Activated CD4-positive, alpha-beta T cell treated with anti-CD3 and anti-CD28 coated beads, Interleukin-2, amount 10 ng/mL, durations not matched to agents 7 days and 5 days (primary cell): ENCODE results near the gene DEFB112. TPM values are rescaled to one million over a fixed set of nuclear protein-coding genes. Genes with fewer than 3 reads are reported as not detected.

Source experiments
- CTCF ChIA-PET: fragments of 350-600 bp; sonication (Branson Sonifier 250); formaldehyde crosslinking; loops from one replicate; lab custom pipeline; 2021; ENCODE audit warnings: antibody characterized with exemption; lab: Charles Lee
- POLR2A ChIA-PET: fragments of 350-600 bp; sonication (Branson Sonifier 250); formaldehyde crosslinking; loops from one replicate; lab custom pipeline; 2021; ENCODE audit warnings: antibody characterized with exemption; lab: Charles Lee
- DNase-seq: peaks from one replicate; pipeline ENCODE4 v3.0.0-alpha.2; 2020
- H3K27ac Mint-ChIP-seq: one replicate; pipeline ENCODE4 v1.8.0; 2021; ENCODE audit warnings: mild to moderate bottlenecking, moderate library complexity, mixed read lengths
- H3K27me3 Mint-ChIP-seq: one replicate; pipeline ENCODE4 v1.8.0; 2021; ENCODE audit warnings: mixed read lengths
- H3K36me3 Mint-ChIP-seq: one replicate; pipeline ENCODE4 v1.8.0; 2021; ENCODE audit warnings: low read depth, mixed read lengths
- H3K4me1 Mint-ChIP-seq: one replicate; pipeline ENCODE4 v1.8.0; 2021; ENCODE audit warnings: mixed read lengths
- H3K4me3 Mint-ChIP-seq: one replicate; pipeline ENCODE4 v1.8.0; 2021; ENCODE audit warnings: mild to moderate bottlenecking, moderate library complexity, mixed read lengths
- H3K9me3 Mint-ChIP-seq: one replicate; pipeline ENCODE4 v1.8.0; 2021; ENCODE audit warnings: mixed read lengths
- total RNA-seq, 2 experiments: library from RNA; stranded (reverse); gene quantifications; one replicate each; pipeline ENCODE4 v1.2.3, GENCODE V29; 2021

Gene DEFB112, protein sequence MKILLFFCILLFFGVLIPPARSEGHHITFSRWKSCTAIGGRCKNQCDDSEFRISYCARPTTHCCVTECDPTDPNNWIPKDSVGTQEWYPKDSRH
- not detected for total RNA-seq

DNA sequence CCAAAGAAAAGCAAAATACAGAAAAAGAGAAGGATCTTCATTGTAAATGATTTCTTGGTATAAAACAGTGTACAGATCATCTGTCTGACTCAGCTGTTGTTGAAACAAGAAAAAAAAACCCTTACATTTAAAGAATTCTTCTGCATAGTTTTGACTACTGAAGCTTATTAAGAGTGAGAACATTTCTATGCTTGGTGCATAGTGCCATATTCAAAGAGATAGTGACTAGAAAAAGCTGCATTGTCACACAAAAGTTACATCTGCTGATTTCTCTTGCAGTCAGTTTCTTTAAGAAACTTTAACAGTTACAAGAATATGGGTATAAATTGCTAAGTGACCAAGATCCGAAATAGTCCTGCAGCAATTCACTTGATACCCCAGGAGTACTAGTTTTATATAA lies at the start of gene DEFB112:
TSS of gene DEFB112 (minus strand) at position 101 of the 400 bp plus-strand sequence. CDS start at position 41, 60 bp downstream.
- H3K4me1 Mint-ChIP-seq: no peaks in the 10 kb centered on the region
- POLR2A ChIA-PET: no interaction called here
- H3K27ac Mint-ChIP-seq: no peak within 1 kb of the TSS
- CTCF ChIA-PET: no interaction called here
- no peak within 1 kb of the TSS for H3K4me3 Mint-ChIP-seq
- DNase-seq: no peak
- no peaks in the 10 kb centered on the region for H3K36me3 Mint-ChIP-seq
- H3K27me3 Mint-ChIP-seq: no peaks in the 10 kb centered on the region
- no peaks in the 10 kb centered on the region for H3K9me3 Mint-ChIP-seq

DNA sequence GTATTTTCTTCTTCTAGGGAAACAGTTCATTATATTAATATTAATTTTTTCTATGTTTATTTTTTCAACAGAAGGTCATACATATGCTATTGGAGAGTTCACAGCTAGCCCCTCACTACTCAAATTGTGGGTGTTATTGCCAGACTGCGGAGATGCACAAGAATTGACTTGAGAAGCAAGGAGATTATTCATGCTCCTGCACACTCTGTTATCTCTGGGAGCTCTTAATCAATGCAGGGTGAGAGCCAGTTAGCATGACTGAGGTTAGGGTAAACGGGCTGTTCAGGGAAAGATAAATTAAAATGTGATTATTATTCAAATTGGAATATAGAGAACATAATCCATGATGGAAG lies 48.9 kb upstream of the DEFB112 start:
- ChIA-PET POLR2A (no interaction called here), CTCF (no interaction called here)
- no peaks in the 10 kb centered on the region for H3K36me3 Mint-ChIP-seq

DNA sequence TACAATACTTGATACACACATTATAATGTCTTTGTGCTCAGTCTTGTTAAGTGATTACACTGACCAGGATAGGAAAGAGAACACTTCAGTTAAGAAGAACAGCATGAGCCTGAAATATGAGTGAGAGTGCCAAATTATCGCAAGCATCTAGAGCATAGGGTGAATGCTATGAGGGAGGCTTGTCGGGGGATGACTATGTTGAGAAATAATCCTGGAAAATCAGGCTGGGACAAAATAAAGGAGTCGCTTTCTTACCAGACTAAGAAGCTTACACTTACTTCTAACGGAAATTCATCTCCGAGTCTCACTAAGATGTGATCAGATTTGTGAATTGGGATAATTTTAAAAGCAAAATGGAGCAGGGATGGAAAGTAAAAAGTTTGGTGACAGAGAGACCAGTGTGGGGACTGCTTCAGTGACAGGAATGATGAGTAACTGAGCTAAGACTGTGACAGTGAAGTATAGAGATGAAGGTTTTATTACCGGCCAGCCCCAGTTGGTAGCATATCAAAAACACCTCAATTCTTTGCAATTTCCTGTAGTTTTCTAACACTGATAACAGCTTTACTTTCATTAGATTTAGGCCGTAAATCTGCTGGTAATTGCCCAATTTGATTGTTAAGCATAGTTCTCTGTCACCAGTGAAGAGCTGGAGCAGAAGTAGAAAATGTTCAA lies 48.4 kb upstream of the DEFB112 start:
- no peaks in the 10 kb centered on the region for H3K9me3 Mint-ChIP-seq
- DNase-seq: no peak
- H3K27me3 Mint-ChIP-seq: no peaks in the 10 kb centered on the region
- no peaks in the 10 kb centered on the region for H3K36me3 Mint-ChIP-seq
- no peaks in the 10 kb centered on the region for H3K4me1 Mint-ChIP-seq
- H3K4me3 Mint-ChIP-seq: no peak overlapping the region
- ChIA-PET CTCF (no interaction called here), POLR2A (no interaction called here)
- H3K27ac Mint-ChIP-seq: no peak overlapping the region

More for the DNA sequence above, 48.9 kb upstream of the DEFB112 start:
- no peak overlapping the region for H3K4me3 Mint-ChIP-seq
- H3K27ac Mint-ChIP-seq: no peak overlapping the region
- DNase-seq: no peak
- H3K27me3 Mint-ChIP-seq: no peaks in the 10 kb centered on the region
- no peaks in the 10 kb centered on the region for H3K9me3 Mint-ChIP-seq
- H3K4me1 Mint-ChIP-seq: no peaks in the 10 kb centered on the region

DNA sequence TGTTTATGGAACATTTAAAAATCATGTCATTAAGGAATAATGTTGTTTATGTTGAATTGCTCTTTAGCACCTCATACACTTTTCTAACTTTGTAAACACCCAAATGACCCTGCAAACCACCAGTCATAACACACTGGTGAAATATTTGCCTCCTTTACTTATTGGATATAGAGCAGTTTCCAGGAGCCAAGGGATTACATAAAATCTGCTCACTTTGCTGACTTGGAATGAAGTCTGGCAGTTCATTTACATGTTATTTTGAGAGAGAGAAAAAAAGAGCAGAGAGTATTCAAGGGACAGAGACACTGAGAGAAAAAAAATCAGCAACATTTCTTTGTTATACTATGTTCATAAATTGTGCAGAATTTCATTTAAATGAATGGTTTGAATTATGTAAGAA lies 46.6 kb upstream of the DEFB112 start:
- H3K27ac Mint-ChIP-seq: no peak overlapping the region
- ChIA-PET POLR2A (no interaction called here), CTCF (no interaction called here)
- H3K4me3 Mint-ChIP-seq: no peak overlapping the region
- H3K36me3 Mint-ChIP-seq: no peaks in the 10 kb centered on the region
- no peaks in the 10 kb centered on the region for H3K27me3 Mint-ChIP-seq
- no peaks in the 10 kb centered on the region for H3K4me1 Mint-ChIP-seq
- no peaks in the 10 kb centered on the region for H3K9me3 Mint-ChIP-seq
- DNase-seq: no peak

DNA sequence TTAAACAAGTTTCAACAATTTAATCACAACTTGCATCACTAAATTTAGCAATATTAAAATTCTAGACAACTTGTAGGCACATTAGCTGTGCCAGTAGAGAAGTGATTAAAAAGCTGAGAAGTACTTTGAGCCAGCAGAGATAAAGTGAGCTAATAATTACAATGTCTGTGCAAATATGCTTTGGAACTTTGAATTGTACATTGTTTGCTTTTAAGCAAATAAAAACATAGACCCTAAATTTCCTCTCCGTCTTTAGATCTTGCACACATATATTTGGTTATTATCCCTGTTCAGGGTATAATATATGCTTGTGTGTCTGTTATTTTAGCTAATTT lies 44.2 kb upstream of the DEFB112 start:
- H3K36me3 Mint-ChIP-seq: no peaks in the 10 kb centered on the region
- no peaks in the 10 kb centered on the region for H3K27me3 Mint-ChIP-seq
- no peaks in the 10 kb centered on the region for H3K4me1 Mint-ChIP-seq
- no peak for DNase-seq
- H3K4me3 Mint-ChIP-seq: no peak overlapping the region
- CTCF ChIA-PET: no interaction called here
- POLR2A ChIA-PET: no interaction called here
- H3K9me3 Mint-ChIP-seq: no peaks in the 10 kb centered on the region
- no peak overlapping the region for H3K27ac Mint-ChIP-seq

DNA sequence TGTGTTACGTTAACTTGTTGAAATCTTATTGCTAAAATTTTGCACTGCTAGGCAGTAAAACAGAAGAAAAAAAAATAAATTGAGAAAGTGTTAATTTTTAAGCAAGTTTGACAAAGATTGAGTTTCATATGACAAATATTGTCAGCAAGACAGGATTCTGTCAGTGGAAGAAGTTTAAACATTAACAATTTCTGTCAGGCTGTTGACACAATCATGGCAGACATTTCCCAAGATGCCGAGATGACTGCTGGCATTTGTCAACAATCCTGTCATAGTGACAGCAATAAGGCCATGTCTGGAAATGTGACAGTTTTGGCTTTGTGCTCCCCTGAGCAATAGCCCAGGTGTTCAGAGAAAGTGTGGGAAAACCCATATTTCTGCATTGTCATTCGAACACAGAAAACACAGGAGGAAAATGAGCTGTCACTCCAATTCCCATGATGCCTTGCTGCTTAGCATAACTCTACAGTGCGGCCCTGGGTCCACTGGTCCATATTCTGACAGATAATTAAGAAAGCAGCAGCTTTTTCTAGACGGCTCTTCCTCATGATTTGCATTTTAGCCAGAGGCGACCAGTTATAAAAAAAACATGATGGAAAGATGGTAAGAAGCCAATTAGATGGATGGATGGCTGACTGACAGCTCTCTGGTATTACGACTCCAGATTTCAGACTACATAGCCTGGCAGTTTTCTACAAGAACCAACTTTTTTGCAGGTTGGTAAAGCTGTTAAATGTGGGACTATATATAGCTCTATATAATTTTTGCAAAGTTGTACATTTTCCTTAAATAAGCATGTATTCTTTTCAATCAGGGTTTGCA lies 43.6 kb upstream of the DEFB112 start:
- POLR2A ChIA-PET: no interaction called here
- no peak for DNase-seq
- H3K9me3 Mint-ChIP-seq: no peaks in the 10 kb centered on the region
- H3K27me3 Mint-ChIP-seq: no peaks in the 10 kb centered on the region
- no peak overlapping the region for H3K4me3 Mint-ChIP-seq
- H3K4me1 Mint-ChIP-seq: no peaks in the 10 kb centered on the region
- CTCF ChIA-PET: no interaction called here
- no peaks in the 10 kb centered on the region for H3K36me3 Mint-ChIP-seq
- H3K27ac Mint-ChIP-seq: no peak overlapping the region

DNA sequence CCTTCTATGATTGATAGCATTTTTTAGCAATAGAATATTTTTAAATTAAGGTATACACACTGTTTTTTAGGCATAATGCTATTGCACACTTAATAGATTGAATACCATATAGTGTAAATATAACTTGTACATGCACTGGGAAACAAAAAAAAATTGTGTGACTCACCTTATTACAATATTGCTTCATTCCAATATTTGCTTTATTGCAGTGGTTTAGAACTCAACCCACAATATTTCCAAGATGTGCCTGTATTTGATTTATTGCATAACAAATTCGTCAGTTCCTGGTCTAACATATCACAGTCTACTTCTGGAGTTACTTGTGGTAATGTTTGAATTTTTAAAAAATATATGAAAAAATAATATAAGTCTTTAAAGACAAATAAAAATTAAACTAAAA lies 41.9 kb upstream of the DEFB112 start:
- DNase-seq: no peak
- no peaks in the 10 kb centered on the region for H3K4me1 Mint-ChIP-seq
- no peaks in the 10 kb centered on the region for H3K9me3 Mint-ChIP-seq
- H3K27ac Mint-ChIP-seq: no peak overlapping the region
- ChIA-PET POLR2A (no interaction called here), CTCF (no interaction called here)
- no peaks in the 10 kb centered on the region for H3K36me3 Mint-ChIP-seq
- H3K4me3 Mint-ChIP-seq: no peak overlapping the region
- H3K27me3 Mint-ChIP-seq: no peaks in the 10 kb centered on the region

DNA sequence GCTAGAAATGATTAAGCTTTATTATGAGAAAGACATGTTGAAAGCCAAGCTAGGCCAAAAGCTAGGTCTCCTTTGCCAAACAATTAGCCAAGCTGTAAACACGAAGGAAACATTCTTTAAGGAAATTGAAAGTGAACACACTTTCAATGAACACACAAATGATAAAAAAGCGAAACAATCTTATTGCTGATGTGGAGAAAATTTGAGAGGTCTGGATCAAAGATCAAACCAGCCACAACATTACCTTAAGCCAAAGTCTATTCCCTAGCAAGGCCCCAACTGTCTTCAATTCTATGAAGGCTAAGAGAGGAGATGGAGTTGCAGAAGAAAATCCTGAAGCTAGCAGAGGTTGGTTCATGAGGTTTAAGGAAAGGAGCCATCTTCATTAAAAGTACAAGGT lies 40.2 kb upstream of the DEFB112 start:
- Mint-ChIP-seq H3K4me3 (no peak overlapping the region), H3K36me3 (no peaks in the 10 kb centered on the region), H3K27me3 (no peaks in the 10 kb centered on the region), H3K27ac (no peak overlapping the region), H3K4me1 (no peaks in the 10 kb centered on the region), H3K9me3 (no peaks in the 10 kb centered on the region)
- CTCF ChIA-PET: interaction anchor here (0.9 kb wide), 1 partner anchor 14 kb away, joined by 3 read pairs; no protein-coding TSS in a partner anchor
- no peak for DNase-seq
- POLR2A ChIA-PET: no interaction called here

DNA sequence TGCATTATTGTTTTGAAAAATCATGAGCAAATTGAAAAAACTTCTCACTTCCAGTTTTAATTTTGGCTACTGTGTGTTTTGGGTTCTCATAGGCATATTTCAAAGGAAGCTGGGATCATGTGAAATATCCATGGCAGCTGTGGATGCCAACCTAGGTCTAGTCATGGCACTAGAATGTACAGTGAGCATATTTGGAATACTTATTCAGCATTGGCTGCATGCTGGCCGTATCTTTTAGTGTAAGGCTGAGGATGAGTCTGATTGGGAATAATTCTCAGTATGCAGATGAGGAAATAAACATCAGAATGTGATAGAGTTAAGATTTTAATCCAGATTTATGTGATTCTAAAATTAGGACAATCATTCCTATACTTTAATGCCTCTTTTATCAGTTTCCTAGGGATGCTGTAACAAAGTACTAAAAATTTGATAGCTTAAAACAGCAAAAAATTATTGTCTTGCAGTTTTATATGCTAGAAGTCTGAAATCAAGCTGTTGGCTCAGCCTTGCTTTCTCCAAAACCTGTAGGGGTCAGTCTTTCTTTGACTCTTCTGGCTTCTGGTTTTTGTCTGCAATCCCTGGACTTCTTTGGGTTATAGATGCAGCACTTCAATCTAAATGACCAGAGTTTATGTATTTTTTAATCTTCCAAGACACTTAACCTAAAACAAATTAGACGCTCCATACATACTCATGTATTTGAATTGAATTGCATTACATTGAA lies 37.7 kb upstream of the DEFB112 start:
- no peaks in the 10 kb centered on the region for H3K9me3 Mint-ChIP-seq
- DNase-seq: no peak
- H3K27me3 Mint-ChIP-seq: no peaks in the 10 kb centered on the region
- H3K4me3 Mint-ChIP-seq: no peak overlapping the region
- ChIA-PET POLR2A (no interaction called here), CTCF (no interaction called here)
- no peaks in the 10 kb centered on the region for H3K36me3 Mint-ChIP-seq
- no peak overlapping the region for H3K27ac Mint-ChIP-seq
- no peaks in the 10 kb centered on the region for H3K4me1 Mint-ChIP-seq

DNA sequence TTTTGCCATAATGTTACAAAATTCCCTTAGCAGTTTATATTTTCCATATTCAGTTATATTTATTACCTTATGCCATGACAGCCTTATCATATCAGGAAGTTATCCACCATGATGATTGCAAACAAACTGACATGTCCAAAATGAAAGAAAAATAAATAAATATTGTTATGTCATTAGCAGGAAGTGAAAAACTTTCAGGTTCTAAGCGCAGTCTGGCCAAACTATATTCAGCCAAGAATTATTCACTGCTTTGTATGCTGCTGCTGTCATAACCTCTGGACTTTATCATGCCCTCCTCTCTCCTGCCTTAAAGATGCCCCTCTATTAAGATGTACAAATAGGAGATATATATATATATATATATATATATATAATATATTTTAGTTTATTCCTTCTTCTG lies 27.7 kb upstream of the DEFB112 start:
- H3K9me3 Mint-ChIP-seq: peaks cover 2% of the 10 kb centered on the region
- no peaks in the 10 kb centered on the region for H3K27me3 Mint-ChIP-seq
- no peak for DNase-seq
- H3K27ac Mint-ChIP-seq: no peak overlapping the region
- H3K4me3 Mint-ChIP-seq: no peak overlapping the region
- H3K36me3 Mint-ChIP-seq: no peaks in the 10 kb centered on the region
- ChIA-PET CTCF (no interaction called here), POLR2A (no interaction called here)
- no peaks in the 10 kb centered on the region for H3K4me1 Mint-ChIP-seq

DNA sequence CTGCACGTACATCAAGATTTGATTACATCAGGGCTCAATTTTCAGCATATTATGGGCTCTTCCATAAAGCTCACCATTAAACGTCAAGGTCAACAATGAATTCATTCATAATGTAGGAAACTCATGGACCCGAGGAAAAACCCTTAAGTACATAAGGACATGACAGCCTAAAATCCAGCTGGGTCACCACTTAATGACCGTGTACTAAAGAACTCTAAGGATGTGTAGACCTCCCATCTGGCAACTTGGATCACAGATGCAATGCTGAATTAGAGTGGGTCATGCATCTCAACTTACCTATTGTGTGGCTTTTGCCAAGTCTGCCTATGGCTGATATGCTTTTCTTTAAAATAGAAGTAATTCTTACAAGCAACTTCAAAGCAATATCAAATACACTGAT lies 26.7 kb upstream of the DEFB112 start:
- H3K9me3 Mint-ChIP-seq: peaks cover 2% of the 10 kb centered on the region
- H3K36me3 Mint-ChIP-seq: no peaks in the 10 kb centered on the region
- no peak overlapping the region for H3K27ac Mint-ChIP-seq
- DNase-seq: no peak
- no peaks in the 10 kb centered on the region for H3K27me3 Mint-ChIP-seq
- POLR2A ChIA-PET: no interaction called here
- CTCF ChIA-PET: no interaction called here
- H3K4me3 Mint-ChIP-seq: no peak overlapping the region
- H3K4me1 Mint-ChIP-seq: no peaks in the 10 kb centered on the region

DNA sequence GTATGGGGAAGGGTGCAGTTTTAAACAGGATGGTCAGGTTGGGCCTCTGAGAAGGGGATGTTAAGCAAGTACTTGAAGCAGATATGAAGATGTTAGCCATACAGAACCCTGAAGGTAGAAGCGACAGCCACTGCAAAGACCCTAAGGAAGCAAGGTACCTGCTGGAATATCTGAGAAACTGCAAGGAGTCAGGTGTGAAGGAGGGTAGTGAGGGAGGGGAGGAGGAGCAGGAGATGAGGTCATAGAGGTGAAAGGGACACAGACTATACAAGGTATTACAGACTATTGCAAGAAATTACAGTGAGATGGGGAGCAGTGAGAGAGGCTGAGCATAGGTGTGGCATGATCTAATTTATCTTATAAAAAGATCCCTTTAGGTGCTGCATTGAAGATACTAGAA lies 22.2 kb upstream of the DEFB112 start:
- Mint-ChIP-seq H3K36me3 (no peaks in the 10 kb centered on the region), H3K27me3 (no peaks in the 10 kb centered on the region), H3K9me3 (no peaks in the 10 kb centered on the region), H3K4me1 (no peaks in the 10 kb centered on the region), H3K4me3 (no peak overlapping the region), H3K27ac (no peak overlapping the region)
- POLR2A ChIA-PET: no interaction called here
- CTCF ChIA-PET: no interaction called here
- no peak for DNase-seq

DNA sequence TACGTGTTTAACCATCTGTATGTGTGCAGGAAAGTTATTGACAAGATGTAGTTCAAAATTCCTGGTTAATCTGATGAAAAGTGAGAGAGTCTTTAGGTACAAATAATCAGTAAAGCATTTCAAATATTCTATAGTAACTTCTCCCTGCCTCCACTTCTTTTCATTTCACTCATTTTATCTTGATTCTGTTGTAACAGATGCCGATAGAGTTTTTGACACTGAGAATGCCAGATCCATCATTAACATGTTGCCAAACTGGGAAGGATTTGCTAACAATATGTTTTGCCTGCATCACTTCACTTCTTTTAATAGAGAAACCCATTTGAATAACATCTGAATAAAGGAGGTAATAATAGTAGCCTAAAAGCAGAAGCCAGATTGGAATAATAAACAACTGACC lies 20.4 kb upstream of the DEFB112 start:
- CTCF ChIA-PET: no interaction called here
- no peak for DNase-seq
- H3K27ac Mint-ChIP-seq: no peak overlapping the region
- POLR2A ChIA-PET: no interaction called here
- no peaks in the 10 kb centered on the region for H3K36me3 Mint-ChIP-seq
- no peaks in the 10 kb centered on the region for H3K9me3 Mint-ChIP-seq
- no peak overlapping the region for H3K4me3 Mint-ChIP-seq
- H3K4me1 Mint-ChIP-seq: no peaks in the 10 kb centered on the region
- H3K27me3 Mint-ChIP-seq: no peaks in the 10 kb centered on the region
